Measurements from ENCODE around the gene GJA3.
"Not testable (repeated sequence)": the region's sequence is repeated elsewhere in the genome, so short reads cannot be mapped to it uniquely, and the experiment has no call there.

Gene GJA3

DNA sequence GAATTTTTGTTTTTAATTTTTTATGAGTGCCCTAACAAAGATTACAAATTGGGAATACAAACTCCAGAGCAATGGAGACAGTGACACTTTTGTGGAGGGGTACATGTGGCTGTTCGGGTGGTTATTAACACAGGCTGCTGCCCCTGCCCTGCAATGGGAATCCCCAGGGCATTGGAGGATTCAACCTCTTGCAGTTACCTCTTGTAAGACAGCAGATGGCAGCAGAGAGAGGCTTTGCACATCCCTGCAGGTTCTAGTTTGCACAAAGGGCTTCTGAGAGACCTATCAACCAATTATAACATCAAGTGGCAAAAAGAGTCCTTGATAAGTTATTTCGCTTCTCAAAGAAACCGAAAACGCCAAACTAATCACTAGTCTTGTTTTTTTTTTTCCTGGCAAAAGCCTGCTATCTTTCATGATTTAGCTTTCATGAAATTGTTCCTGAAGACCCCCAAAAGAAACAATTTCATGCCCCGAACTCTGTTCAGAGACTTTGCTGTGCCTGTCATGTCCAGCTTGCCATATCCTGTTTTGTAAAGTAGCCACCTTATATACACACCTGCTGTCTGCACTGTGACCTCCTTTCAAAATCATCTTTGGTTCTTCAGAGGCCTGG, 21.5 kb upstream of the GJA3 start:
- DNase-seq (ENCODE audit: low read depth in 2 of 2) = peak in 1 of 2 donors; percentile 43

GRCh38 chr13:20181188-20181587, 20.3 kb upstream of the GJA3 start:
- DNase-seq (ENCODE audit: low read depth in 2 of 2) = no peak

- DNase-seq (ENCODE audit: low read depth in 2 of 2) = no peak
Measured at GRCh38 chr13:20178156-20178555, 17.3 kb upstream of the GJA3 start.

DNA sequence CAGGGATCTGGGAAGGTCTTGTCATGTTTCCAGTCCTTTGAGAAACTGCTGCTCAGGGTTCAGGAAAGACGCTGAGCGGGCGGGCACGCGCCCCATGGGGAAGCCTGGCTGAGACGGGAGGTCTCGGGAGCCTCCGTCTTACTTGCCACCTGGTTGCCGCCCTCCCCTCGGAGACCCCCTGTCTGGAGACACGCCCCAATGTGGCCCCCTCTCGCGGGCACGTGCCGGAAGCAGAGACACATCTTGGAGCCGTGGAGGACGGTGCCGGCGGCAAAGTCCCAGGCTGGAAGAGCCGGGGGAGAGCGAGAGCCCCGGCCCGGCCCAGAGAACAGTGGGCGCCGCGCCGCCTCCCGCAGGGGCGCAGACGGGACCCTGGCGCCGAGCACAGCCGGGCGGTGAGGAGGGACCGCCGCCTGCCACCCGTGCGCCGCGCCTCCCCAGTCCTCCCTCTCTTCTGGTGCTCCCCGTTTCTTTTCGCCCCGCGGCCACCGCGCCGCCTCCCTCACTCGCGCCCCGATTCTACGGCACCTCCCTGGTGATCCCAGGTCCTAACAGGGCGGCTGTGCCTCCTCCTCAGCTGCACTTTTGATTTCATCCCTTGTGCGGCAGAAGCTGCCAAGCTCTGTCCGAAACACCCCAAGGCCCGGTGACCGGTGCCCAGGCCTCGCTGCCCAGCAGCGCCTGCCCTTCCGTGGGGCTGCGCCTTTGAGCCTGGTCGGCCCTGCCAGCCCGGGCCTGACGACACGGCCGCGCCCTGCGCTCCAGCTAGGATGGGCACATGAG, 16.4 kb upstream of the GJA3 start:
- no peak for DNase-seq (ENCODE audit: low read depth in 2 of 2)

DNA sequence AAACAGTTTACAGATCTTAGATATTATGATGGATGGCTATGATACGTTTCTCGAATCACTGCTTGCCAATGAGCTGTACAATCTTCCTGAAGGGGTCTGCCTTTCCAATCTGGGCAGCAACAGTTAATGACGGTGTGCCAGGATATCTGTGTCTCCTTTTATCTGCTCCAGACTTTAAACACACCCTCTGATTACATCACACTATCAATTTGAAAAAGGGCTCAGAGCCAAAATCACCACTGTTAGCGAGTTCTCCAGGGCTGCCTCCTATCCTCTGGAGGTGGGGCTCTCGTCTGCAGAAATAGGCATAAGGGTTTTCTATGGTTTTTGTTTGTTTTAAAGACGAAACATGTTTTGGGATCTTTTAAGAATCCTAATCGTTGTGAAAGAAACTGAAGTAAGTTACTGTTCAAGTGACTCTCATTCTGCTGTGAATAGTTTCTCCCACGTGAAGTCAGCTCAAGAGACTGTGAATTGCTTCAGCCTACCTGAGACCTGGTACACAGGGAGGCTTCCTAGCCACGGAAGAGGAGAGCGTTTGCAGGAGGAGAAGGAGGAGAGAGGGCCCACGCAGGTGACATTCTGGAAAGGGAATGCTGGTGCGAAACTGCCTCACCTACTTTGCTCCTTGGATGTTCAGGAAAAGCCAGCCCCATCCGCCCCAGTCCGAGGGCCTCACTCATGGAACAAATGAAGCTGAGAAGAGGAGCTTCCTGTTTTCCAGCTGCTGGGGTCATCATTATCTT, 15.2 kb upstream of the GJA3 start:
- no peak for DNase-seq (ENCODE audit: low read depth in 2 of 2)

DNA sequence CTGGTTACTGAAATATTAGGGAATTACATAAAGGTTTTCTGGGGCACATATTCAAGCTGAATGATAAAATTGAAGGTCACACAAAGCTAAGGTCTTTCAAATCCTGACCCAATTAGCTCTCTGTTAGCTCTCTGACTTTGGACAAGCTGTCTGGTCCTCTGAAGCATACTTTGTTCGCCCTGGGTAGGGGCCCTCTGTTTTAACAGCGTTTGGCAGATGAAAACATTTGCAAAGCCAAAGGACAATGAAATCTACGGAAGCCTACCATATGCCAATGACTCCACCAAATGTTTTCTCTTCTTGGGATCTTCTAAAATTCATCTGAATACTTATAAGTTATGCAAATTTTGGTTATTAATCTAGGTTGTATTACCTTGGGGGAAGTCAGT, 14.5 kb upstream of the GJA3 start:
- no peak for DNase-seq (ENCODE audit: low read depth in 2 of 2)

GRCh38 chr13:20174656-20175405, 14.0 kb upstream of the GJA3 start:
- peak; percentile 67 to 68 for DNase-seq (ENCODE audit: low read depth in 2 of 2)

GRCh38 chr13:20173116-20173746, 12.4 kb upstream of the GJA3 start:
- DNase-seq (ENCODE audit: low read depth in 2 of 2) = no peak

- DNase-seq (ENCODE audit: low read depth in 2 of 2) = no peak
Measured at GRCh38 chr13:20171364-20171763, 10.5 kb upstream of the GJA3 start.

DNA sequence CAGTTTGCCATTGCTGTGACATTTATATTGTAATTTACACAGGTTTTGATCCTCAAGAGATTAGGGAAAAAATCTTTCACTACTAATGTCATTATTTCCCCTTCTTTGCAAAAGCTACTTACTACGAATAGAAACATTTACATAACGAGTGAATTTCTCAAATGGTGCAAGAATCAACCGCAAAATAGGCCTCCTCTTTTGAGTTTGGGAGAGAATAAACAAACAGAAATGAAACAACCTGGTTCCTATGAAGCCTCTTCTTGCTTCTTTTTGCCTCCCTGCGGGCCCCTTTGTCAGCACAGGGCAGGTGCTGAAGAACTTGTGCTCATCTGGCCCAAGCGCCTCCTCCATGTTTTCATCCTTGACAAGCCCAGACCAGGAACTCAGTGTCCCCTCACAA, 10.1 kb upstream of the GJA3 start:
- no peak for DNase-seq (ENCODE audit: low read depth in 2 of 2)

DNA sequence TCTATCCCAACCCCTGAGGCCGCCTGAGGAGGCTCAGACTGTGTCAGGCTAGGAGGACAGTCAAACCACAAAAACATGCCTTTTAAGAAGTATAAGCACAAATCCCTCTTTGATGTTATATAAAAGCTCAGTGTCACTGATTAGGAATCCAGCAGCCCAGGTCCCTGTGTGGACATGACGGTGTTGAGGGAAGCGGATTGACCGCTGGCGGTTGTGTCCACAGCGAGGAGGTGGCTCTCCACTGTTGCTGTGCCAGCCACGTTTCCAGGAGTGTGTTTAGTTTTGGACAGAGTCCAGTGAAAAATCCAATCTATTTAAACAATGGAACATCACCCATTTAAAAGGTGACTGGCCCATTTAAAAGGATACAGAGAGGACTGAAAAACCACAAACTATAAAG, 7.5 kb upstream of the GJA3 start:
- no peak for DNase-seq (ENCODE audit: low read depth in 2 of 2)

GRCh38 chr13:20165417-20166257, 4.8 kb upstream of the GJA3 start:
- no peak for DNase-seq (ENCODE audit: low read depth in 2 of 2)

GRCh38 chr13:20161951-20162300, 1.1 kb upstream of the GJA3 start:
- no peak for DNase-seq (ENCODE audit: low read depth in 2 of 2)

- peak; percentile 24 to 74 for DNase-seq (ENCODE audit: low read depth in 2 of 2)
Measured at GRCh38 chr13:20161275-20161950, 561 bp upstream of the GJA3 start.

- no peak for DNase-seq (ENCODE audit: low read depth in 2 of 2)
Measured at GRCh38 chr13:20159646-20160305, 1.1 kb downstream of the GJA3 start.

DNA sequence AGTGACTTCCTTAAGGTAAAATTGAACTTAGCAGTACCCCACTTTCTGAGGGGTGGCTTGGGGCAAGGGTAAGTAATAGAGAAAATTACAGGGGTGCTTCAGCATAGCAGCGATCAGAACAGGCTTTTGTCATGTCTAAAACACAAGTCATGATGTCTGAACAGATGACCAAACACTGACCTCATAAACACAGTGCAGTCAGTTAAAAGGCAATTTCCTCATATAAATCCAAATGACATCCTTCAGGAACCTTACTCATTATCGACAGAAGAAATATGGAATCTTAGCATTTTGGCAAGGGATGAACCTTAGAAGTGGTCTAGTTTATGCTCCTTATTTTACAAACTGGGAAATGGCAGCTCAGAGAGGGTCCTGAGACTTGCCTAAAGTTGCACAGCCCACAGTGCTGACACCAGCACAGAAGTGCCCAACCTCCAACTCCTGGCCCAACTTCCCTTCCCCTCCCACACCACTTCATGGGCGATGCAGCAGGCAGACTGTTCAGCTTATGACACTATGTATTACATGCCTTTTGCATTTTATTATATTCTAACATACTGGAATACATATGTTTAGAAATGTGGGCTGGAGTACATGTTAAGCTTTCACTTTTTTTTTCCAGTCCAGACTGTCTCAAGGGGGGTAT, 3.6 kb downstream of the GJA3 start:
- DNase-seq (ENCODE audit: low read depth in 2 of 2) = no peak

DNA sequence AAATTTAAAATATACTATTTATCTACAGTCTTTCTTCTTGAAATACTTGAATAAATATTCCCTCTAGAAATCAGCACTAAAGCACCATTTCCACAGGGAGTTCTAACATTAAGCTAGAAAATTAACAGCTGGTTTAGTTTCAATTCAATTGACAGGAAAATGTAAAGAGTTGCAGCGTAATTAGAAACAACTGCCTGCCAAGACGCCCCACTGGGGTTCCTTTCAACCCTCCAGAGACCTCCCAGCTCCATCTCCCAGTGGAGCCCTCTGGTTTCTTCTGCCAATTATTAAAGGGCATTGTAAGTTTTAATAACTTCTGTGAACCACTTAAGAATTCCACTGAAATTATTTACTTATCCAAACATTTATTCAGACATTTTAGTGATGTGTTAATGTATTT, 4.2 kb downstream of the GJA3 start:
- DNase-seq (ENCODE audit: low read depth in 2 of 2) = no peak

GRCh38 chr13:20153290-20153689, 7.6 kb downstream of the GJA3 start:
- DNase-seq (ENCODE audit: low read depth in 2 of 2) = not testable (repeated sequence)

- DNase-seq (ENCODE audit: low read depth in 2 of 2) = no peak
Measured at GRCh38 chr13:20151612-20152011, 9.2 kb downstream of the GJA3 start.
